ENCODE results near the gene RAB1B. TPM values are rescaled to one million over a fixed set of nuclear protein-coding genes. Genes with fewer than 3 reads are reported as not detected.

Gene RAB1B
- total RNA-seq, 4 donors from 2014 or later = 97.2 to 163 (median 132) TPM

DNA sequence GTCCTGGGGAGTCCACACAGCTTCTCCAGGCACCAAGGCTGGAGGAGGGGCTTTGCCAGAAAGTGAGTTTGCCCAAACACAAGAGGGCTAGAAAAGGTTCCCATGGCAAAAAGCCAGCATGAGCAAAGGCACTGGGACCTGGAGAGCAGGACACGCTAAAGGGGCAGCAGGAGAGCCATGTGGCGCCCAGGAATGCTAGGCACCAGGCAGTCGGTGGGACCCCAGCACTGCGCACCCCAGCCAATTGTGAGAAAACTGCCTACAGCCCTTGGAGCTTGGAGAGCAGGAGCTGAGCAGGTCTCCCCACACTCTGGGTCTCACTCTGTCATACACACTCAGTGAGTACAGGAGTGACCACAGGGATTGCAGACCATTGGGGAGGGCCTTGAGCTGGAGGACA lies 5.2 kb upstream of the RAB1B start:
- intact Hi-C loops (cut with DNase I) = no loop called here
- no peak for TF ChIP-seq POLR2A (IDR thresholded peaks at IDR 0.05; ENCODE audit: low read depth)
- no peak for TF ChIP-seq POLR2AphosphoS5 (IDR thresholded peaks at IDR 0.05)
- no peak for TF ChIP-seq EP300 (IDR thresholded peaks at IDR 0.05)
- TF ChIP-seq CTCF (IDR thresholded peaks at IDR 0.05) = no peak
- Histone ChIP-seq H3K27ac (replicated peaks in 1 of 4) (no peak overlapping the region), H3K27me3 (no peaks in the 10 kb centered on the region), H3K4me3 (no peak overlapping the region), H3K9me3 (no peaks in the 10 kb centered on the region), H3K36me3 (peaks cover 10 to 75% (median 69%) of the 10 kb centered on the region in 4 donors), H3K4me1 (peaks cover 17 to 35% (median 31%) of the 10 kb centered on the region in 4 donors)
- 98% methylated on average over 4 of the region's 4 CpGs for WGBS
- DNase-seq (ENCODE audit: extremely low spot score) = no peak

DNA sequence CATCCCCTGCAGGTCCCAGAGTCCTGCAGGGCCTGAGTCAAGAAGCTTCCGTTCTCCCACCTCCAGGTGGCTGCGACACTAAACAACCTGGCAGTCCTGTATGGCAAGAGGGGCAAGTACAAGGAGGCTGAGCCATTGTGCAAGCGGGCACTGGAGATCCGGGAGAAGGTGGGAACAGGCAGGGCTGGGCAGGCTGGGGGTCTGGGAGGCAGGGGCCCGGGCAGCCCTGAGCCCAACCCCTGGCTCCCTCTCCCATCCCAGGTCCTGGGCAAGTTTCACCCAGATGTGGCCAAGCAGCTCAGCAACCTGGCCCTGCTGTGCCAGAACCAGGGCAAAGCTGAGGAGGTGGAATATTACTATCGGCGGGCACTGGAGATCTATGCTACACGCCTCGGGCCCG lies 4.7 kb upstream of the RAB1B start:
- peaks cover 10 to 75% (median 69%) of the 10 kb centered on the region in 4 donors for H3K36me3 ChIP-seq
- no peaks in the 10 kb centered on the region for H3K27me3 ChIP-seq
- H3K4me1 ChIP-seq = peaks cover 13 to 29% (median 25%) of the 10 kb centered on the region in 4 donors
- TF ChIP-seq POLR2A (IDR thresholded peaks at IDR 0.05; ENCODE audit: low read depth) (no peak), EP300 (IDR thresholded peaks at IDR 0.05) (no peak), CTCF (IDR thresholded peaks at IDR 0.05) (no peak), POLR2AphosphoS5 (IDR thresholded peaks at IDR 0.05) (no peak)
- intact Hi-C loops (cut with DNase I) = no loop called here
- H3K27ac ChIP-seq (replicated peaks in 1 of 4) = no peak overlapping the region
- no peak for DNase-seq (ENCODE audit: extremely low spot score)
- no peak overlapping the region for H3K4me3 ChIP-seq
- H3K9me3 ChIP-seq = no peaks in the 10 kb centered on the region
- 90% methylated on average over 8 of the region's 10 CpGs for WGBS

DNA sequence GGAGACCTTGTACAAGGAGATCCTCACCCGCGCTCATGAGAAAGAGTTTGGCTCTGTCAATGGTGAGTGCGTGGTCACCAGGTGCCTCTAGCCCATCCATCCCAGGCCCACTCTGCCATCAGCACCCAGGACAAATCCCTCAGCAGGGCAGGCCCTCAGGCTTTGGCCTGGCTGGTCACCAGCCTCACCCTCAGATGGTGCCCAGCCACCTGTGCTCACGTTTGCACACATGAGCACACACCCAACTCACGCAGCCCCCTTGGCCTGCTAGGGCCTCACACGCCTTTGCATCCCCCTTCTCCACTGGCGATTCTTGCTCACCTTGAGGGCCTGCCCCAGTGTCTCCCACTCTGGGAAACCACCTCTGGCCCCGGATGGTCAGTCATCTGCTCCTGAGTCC lies 4.1 kb upstream of the RAB1B start:
- no peaks in the 10 kb centered on the region for H3K9me3 ChIP-seq
- peaks cover 14 to 29% (median 24%) of the 10 kb centered on the region in 4 donors for H3K4me1 ChIP-seq
- WGBS = 89% methylated on average over 6 of the region's 8 CpGs
- intact Hi-C loops (cut with DNase I) = no loop called here
- TF ChIP-seq CTCF (IDR thresholded peaks at IDR 0.05) (no peak), POLR2AphosphoS5 (IDR thresholded peaks at IDR 0.05) (no peak), POLR2A (IDR thresholded peaks at IDR 0.05; ENCODE audit: low read depth) (no peak), EP300 (IDR thresholded peaks at IDR 0.05) (no peak)
- no peaks in the 10 kb centered on the region for H3K27me3 ChIP-seq
- no peak overlapping the region for H3K27ac ChIP-seq (replicated peaks in 1 of 4)
- no peak overlapping the region for H3K4me3 ChIP-seq
- no peak for DNase-seq (ENCODE audit: extremely low spot score)
- H3K36me3 ChIP-seq = peaks cover 10 to 71% (median 68%) of the 10 kb centered on the region in 4 donors

DNA sequence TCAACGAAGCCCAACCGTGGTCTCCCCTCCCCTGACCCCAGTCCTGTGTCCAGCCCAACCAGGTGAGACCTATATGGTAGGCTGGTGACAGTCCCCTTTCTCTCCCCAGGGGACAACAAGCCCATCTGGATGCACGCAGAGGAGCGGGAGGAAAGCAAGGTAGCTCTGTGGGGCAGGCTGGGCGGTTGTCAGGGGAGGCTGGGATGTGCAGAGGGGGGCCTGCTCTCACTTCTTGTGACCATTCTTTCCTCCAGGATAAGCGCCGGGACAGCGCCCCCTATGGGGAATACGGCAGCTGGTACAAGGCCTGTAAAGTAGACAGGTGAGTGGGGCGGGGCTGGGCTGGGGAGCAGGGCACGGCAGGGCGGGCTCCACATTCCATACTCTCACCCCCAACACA lies 3.5 kb upstream of the RAB1B start:
- intact Hi-C loops (cut with DNase I) = no loop called here
- no peaks in the 10 kb centered on the region for H3K27me3 ChIP-seq
- peaks cover 10 to 66% (median 65%) of the 10 kb centered on the region in 4 donors for H3K36me3 ChIP-seq
- no peak overlapping the region for H3K4me3 ChIP-seq
- H3K4me1 ChIP-seq = peaks cover 19 to 33% (median 29%) of the 10 kb centered on the region in 4 donors
- no peaks in the 10 kb centered on the region for H3K9me3 ChIP-seq
- DNase-seq (ENCODE audit: extremely low spot score) = no peak
- H3K27ac ChIP-seq (replicated peaks in 1 of 4) = peak overlapping the region in 3 of 4 donors; percentile 5 to 95 (median 18)
- TF ChIP-seq POLR2AphosphoS5 (IDR thresholded peaks at IDR 0.05) (no peak), CTCF (IDR thresholded peaks at IDR 0.05) (peak in 1 of 3 experiments; percentile 26)
- 71% methylated on average over 11 of the region's 12 CpGs for WGBS
